ENCODE data around the gene MMRN1.

- TF ChIP-seq CTCF (IDR thresholded peaks at IDR 0.05 in 8 of 11, conservative IDR thresholded peaks at IDR 0.05 in 3 of 11) (no peak), POLR2AphosphoS5 (IDR thresholded peaks at IDR 0.05) (no peak)
Measured at GRCh38 chr4:89928838-89929237, 34.2 kb downstream of the MMRN1 start.
